Left lung (tissue), 10 donors: Measurements from ENCODE around the gene NUP50. TPM values are rescaled to one million over a fixed set of nuclear protein-coding genes. Genes with fewer than 3 reads are reported as not detected.

Source experiments
- ATAC-seq: fragments of 200-7000 bp; cut with Tn5 transposase; one replicate; pipeline ENCODE4 v1.9.1; 2020; ENCODE audit warnings: moderate library complexity
- DNase-seq, 4 donors: peaks; one replicate each; pipeline ENCODE4 v3.0.0-alpha.2; 2013 to 2020
- H3K27ac ChIP-seq, 2 donors: fragments of 200-600 bp; sonication (generic) in 1 of 2; one replicate each; pipeline versions ENCODE4 v1.5.0 to v1.8.0; 2020 to 2021
- H3K27me3 ChIP-seq, 2 donors: fragments of 200-600 bp; sonication (generic) in 1 of 2; one replicate each; pipeline versions ENCODE4 v1.5.0 to v1.8.0; 2020 to 2021
- H3K36me3 ChIP-seq, 2 donors: fragments of 200-600 bp; sonication (generic) in 1 of 2; one replicate each; pipeline versions ENCODE4 v1.5.0 to v1.8.0; 2020 to 2021
- H3K4me1 ChIP-seq, 2 donors: fragments of 200-600 bp; one replicate each; pipeline ENCODE4 v1.8.0; 2021
- H3K4me3 ChIP-seq, 2 donors: fragments of 200-600 bp; sonication (generic) in 1 of 2; one replicate each; pipeline versions ENCODE4 v1.5.0 to v1.8.0; 2020 to 2021; ENCODE audit warnings: mild to moderate bottlenecking in 1 of 2
- H3K9me3 ChIP-seq, 2 donors: fragments of 200-600 bp; sonication (generic) in 1 of 2; one replicate each; pipeline versions ENCODE4 v1.5.0 to v1.8.0; 2020 to 2021
- CTCF ChIP-seq, 2 donors: fragments of 200-600 bp; sonication (generic) in 1 of 2; IDR thresholded peaks; one replicate each; pipeline versions ENCODE4 v1.5.0 to v1.8.0; 2021; ENCODE audit warnings: antibody characterized with exemption in 2 of 2
- intact Hi-C, 2 donors: fragments of 100-400 bp; cut with DNase I; formaldehyde crosslinking; loops; one replicate each; pipeline versions ENCODE4 v1.11.2 to v1.14.2; 2022
- polyA plus RNA-seq, 6 donors: library from polyadenylated mRNA; unstranded; fragments of 120-200 nt; gene quantifications; one replicate each; pipeline ENCODE4 v1.2.1, GENCODE V29; 2013; ENCODE audit not compliant: insufficient read length in 6 of 6
- total RNA-seq, 2 donors: library from RNA; stranded (reverse); fragmentation: NEBNext Ultra II Directional; extraction: Animal tissue kit (Norgen Biotek cat#: 25700); gene quantifications; one replicate each; pipeline ENCODE4 v1.2.1, GENCODE V29; 2021
- donor health status: DM: no; HTN: yes; CAD: no.
- donor health status: DM: no; HTN: no; CAD: no.

NUP50 gene
- total and polyA plus RNA-seq, 8 donors = 47.4 to 70.0 (median 52.9) TPM

GRCh38 chr22:45211848-45212247 is 48.1 kb downstream of the NUP50 start:
- no peak for TF ChIP-seq CTCF (IDR thresholded peaks at IDR 0.05)
- Histone ChIP-seq H3K4me3 (peak overlapping the region in 1 of 2 donors; percentile 21), H3K9me3 (no peaks in the 10 kb centered on the region), H3K27me3 (no peaks in the 10 kb centered on the region), H3K36me3 (peaks cover 0 to 30% of the 10 kb centered on the region in 2 donors), H3K27ac (peak overlapping the region; percentile 7 to 69), H3K4me1 (peaks cover 0 to 39% of the 10 kb centered on the region in 2 donors)
- ATAC-seq (no peak), DNase-seq (peak in 1 of 4 donors; percentile 34)
- intact Hi-C loops = no loop called here

- ATAC-seq (peak; percentile 69), DNase-seq (peak; percentile 40 to 89 (median 68))
- Histone ChIP-seq H3K27me3 (no peaks in the 10 kb centered on the region), H3K9me3 (no peaks in the 10 kb centered on the region), H3K36me3 (peaks cover 0 to 28% of the 10 kb centered on the region in 2 donors), H3K27ac (peak overlapping the region; percentile 39 to 69), H3K4me3 (peak overlapping the region in 1 of 2 donors; percentile 21), H3K4me1 (peaks cover 0 to 39% of the 10 kb centered on the region in 2 donors)
- TF ChIP-seq CTCF (IDR thresholded peaks at IDR 0.05) = no peak
- intact Hi-C loops = no loop called here
Measured at GRCh38 chr22:45212306-45212709, 48.6 kb downstream of the NUP50 start.

- ATAC-seq (peak; percentile 62), DNase-seq (peak in 1 of 4 donors; percentile 71)
- Histone ChIP-seq H3K4me3 (peak overlapping the region in 1 of 2 donors; percentile 21), H3K9me3 (no peaks in the 10 kb centered on the region), H3K4me1 (peaks cover 0 to 39% of the 10 kb centered on the region in 2 donors), H3K36me3 (peaks cover 0 to 19% of the 10 kb centered on the region in 2 donors), H3K27ac (peak overlapping the region; percentile 39 to 69), H3K27me3 (no peaks in the 10 kb centered on the region)
- intact Hi-C loops = no loop called here
- no peak for TF ChIP-seq CTCF (IDR thresholded peaks at IDR 0.05)
Measured at GRCh38 chr22:45212992-45213751, 49.4 kb downstream of the NUP50 start.

- ATAC-seq (no peak), DNase-seq (peak in 2 of 4 donors; percentile 31 to 48)
- H3K27me3 ChIP-seq = no peaks in the 10 kb centered on the region
- H3K27ac ChIP-seq = no peak overlapping the region
- TF ChIP-seq CTCF (IDR thresholded peaks at IDR 0.05) = no peak
- H3K9me3 ChIP-seq = no peaks in the 10 kb centered on the region
- intact Hi-C loops = no loop called here
- peaks cover 0 to 43% of the 10 kb centered on the region in 2 donors for H3K4me1 ChIP-seq
- H3K4me3 ChIP-seq = no peak overlapping the region
- peaks cover 0 to 6% of the 10 kb centered on the region in 2 donors for H3K36me3 ChIP-seq
Measured at GRCh38 chr22:45216133-45217003, 52.6 kb downstream of the NUP50 start.

GRCh38 chr22:45217345-45217744 is 53.6 kb downstream of the NUP50 start:
- intact Hi-C loops = no loop called here
- TF ChIP-seq CTCF (IDR thresholded peaks at IDR 0.05) = no peak
- Histone ChIP-seq H3K4me1 (peaks cover 0 to 35% of the 10 kb centered on the region in 2 donors), H3K27me3 (no peaks in the 10 kb centered on the region), H3K27ac (no peak overlapping the region), H3K36me3 (no peaks in the 10 kb centered on the region), H3K9me3 (no peaks in the 10 kb centered on the region), H3K4me3 (no peak overlapping the region)
- ATAC-seq (no peak), DNase-seq (no peak)
